ENCODE measurements around the gene GRAMD2B. TPM values are rescaled to one million over a fixed set of nuclear protein-coding genes. Genes with fewer than 3 reads are reported as not detected.
"Not testable (repeated sequence)": the region's sequence is repeated elsewhere in the genome, so short reads cannot be mapped to it uniquely, and the experiment has no call there.

Gene GRAMD2B, protein sequence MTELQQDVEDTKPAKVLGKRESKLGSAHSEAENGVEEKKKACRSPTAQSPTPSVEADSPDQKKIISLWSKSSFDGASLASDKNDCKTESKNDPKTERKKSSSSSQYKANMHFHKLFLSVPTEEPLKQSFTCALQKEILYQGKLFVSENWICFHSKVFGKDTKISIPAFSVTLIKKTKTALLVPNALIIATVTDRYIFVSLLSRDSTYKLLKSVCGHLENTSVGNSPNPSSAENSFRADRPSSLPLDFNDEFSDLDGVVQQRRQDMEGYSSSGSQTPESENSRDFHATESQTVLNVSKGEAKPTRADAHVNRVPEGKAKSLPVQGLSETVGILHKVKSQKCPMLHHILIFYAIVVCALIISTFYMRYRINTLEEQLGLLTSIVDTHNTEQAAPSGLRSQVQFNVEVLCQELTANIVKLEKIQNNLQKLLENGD
- 10 to 100 TPM in 1 of 2 experiments, 1 to 10 TPM in 1; 9.3 to 10.1 TPM for total RNA-seq

DNA sequence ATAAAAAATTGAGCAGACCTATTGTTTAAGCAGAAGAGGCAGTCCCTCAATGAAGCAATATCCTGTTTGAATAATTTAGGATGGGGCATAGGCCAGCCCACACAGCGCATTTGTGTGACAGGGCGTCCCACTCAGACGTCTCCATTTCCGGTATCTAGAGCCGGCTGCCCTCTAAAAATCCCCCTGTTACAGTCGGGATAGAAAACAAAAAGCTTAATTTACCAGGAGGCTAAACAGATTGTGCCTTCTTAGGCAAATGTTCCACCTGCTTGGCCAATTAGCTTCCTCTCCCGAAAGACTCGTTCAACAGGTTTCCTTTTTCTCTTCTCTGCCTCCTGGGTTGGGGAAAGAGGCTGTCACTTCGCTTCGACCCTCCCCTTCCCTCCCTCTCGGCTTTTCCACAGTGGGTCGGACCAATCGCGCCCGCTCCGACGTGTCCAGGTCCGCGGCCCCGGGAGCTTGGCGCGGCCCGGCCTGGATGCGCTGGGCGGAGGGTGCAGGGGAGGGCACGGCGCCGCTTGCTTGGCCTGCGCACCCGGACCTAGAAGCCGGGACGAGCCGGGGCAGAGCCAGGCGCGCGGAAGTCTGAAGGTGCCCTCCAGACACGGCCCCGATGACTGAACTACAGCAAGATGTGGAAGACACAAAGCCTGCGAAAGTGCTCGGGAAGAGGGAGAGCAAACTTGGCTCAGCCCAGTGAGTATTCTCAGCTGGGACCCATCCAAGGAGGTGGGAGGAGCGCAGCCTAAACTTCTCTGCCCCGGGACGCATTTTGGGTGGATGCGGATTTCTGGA is at the start of gene GRAMD2B:
Gene GRAMD2B, plus strand, starts transcription at position 416 of the 795 bp plus-strand sequence. Its CDS starts 198 bp downstream, at position 614.
- POLR2A ChIA-PET, result interaction anchor here (0.6 to 2.6 kb wide), 6 partner anchors 15 to 354 kb away, joined by 3 to 13 read pairs (median 8); partner anchors contain the start of genes LMNB1 and PHAX
- CTCF ChIA-PET, result interaction anchor here (1.0 to 2.2 kb wide), 3 partner anchors 11 to 27 kb away, joined by 3 to 7 read pairs (median 4); no protein-coding TSS in a partner anchor

DNA sequence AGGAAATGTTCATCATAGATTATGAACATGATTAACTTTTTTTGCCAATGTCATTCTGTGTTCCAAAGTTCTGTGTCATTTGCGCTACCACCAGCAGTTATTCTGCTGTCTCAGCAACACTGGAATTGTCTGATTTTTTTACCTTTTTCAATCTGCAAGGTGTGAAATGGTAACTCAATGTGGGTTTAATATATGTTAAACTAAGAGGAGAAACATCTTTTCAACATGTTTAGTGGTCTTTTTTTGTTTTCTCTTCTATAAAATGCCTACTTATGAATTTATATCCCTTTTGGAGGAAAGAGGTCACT is 49.1 kb upstream of the GRAMD2B start:
- ChIA-PET POLR2A (no interaction called here), CTCF (no interaction called here)

DNA sequence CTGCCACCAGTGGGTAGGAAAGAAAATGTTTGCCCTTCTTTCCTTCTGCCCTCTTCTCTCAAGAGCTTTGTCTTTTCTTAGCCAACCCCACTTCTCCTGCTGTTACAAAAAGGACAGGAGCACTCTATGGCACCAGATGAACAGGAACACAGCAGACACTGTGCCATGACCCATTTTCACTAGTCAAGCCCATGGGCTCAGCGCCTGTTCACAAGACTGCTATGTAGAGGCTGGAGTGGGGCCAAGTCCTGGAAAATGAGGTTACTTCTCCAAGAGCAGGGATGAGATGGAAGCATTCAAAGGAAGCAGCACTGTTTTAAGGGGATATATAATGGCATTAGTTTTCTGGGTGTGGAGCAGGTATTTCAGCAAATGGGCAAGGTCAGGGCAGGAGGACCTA is 46.8 kb upstream of the GRAMD2B start:
- ChIA-PET POLR2A (no interaction called here), CTCF (no interaction called here)

DNA sequence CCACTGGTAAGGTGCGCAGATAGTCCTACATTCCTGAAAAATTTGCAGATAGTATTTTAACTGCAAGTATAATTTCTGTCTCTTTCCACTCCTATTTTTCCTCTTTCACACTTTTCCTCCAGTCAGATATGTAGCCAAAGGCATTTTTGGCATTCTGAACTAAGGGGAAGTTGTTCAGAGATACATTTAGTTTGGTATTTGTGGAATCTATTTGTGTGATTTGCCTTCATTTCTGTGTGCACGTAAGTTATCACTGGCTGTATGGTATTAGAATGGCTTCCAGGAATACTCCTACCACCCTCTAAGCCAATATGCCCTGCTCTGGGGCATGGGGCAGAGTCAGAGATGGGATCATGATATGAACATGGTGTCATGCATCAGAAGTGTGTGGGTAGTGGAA is 45.8 kb upstream of the GRAMD2B start:
- POLR2A ChIA-PET, result no interaction called here
- CTCF ChIA-PET, result no interaction called here

DNA sequence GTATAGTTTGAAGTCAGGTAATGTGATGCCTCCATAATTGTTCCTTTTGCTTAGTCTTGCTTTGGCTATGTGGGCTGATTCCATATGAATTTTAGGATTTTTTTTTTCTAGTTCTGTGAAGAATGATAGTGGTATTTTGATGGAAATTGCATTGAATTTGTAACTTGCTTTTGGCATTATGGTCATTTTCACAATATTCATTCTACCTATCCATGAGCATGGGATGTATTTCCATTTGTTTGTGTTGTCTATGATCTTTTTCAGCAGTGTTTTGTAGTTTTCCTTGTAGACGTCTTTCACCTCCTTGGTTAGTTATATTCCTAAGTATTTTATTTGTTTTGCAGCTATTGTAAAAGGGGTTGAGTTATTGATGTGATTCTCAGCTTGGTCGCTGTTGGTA is 42.9 kb upstream of the GRAMD2B start:
- POLR2A ChIA-PET, CTCF ChIA-PET: not testable (repeated sequence)

DNA sequence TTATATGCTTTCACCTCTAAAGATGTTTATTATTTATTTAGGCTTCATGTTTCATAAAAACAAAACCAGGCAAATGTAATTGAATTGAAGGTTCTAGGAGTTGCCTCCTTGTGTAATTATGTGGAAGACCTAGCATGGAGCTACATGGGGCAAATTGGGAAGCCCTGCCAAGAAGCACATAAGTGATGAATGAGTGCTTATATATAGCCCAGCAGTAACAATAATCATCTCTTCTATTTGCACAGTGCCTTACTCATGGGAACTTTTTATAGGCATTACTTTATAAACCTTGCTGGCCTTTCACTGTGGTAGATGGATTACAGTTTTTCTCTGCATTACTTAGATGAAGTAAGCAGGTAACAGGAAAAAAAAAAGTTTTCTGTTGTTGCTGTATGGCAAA is 40.0 kb upstream of the GRAMD2B start:
- CTCF ChIA-PET, result interaction anchor here (1.4 kb wide), 1 partner anchor 117 kb away, joined by 3 read pairs; no protein-coding TSS in a partner anchor
- POLR2A ChIA-PET, result no interaction called here

DNA sequence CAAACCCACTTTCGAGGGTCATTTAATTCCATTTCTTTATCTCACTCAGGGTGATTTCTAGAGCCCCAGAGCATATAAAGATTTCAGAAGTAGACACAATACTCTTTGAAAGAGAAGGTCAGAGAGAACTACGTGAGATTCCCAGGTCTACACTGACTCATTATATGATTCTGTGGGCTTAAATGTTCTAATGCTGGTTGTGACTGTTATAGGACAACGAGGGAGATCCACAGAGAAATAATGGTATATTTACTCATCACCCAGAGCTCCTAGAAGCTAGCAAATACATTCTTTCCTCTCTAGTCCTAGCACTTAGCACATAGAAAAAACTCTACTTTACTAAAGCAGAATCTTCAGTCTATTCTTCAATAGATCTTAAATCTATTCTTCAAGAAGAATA is 39.4 kb upstream of the GRAMD2B start:
- ChIA-PET CTCF (interaction anchor here (1.4 kb wide), 1 partner anchor 116 kb away, joined by 3 read pairs; no protein-coding TSS in a partner anchor), POLR2A (no interaction called here)

DNA sequence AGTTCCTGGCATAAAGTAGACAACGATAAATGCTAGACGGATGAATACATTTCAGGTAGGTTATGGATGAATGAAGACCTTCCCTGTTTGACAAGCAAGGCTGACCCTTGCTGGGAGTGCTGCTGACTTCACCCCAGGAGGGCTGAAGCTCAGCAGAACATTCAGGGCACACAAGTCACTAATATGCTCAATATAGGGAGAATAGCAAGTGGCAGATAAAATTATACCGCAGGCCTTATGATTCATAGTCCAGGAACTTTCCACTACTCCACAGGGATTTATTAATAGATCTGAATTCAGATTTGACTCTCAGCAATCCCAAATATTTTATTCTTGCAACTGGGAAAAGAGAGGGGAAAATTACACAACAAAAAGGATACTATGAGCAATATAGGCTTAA is 38.2 kb upstream of the GRAMD2B start:
- POLR2A ChIA-PET, result no interaction called here
- CTCF ChIA-PET, result interaction anchor here (0.6 kb wide), 1 partner anchor 159 kb away, joined by 3 read pairs; no protein-coding TSS in a partner anchor

DNA sequence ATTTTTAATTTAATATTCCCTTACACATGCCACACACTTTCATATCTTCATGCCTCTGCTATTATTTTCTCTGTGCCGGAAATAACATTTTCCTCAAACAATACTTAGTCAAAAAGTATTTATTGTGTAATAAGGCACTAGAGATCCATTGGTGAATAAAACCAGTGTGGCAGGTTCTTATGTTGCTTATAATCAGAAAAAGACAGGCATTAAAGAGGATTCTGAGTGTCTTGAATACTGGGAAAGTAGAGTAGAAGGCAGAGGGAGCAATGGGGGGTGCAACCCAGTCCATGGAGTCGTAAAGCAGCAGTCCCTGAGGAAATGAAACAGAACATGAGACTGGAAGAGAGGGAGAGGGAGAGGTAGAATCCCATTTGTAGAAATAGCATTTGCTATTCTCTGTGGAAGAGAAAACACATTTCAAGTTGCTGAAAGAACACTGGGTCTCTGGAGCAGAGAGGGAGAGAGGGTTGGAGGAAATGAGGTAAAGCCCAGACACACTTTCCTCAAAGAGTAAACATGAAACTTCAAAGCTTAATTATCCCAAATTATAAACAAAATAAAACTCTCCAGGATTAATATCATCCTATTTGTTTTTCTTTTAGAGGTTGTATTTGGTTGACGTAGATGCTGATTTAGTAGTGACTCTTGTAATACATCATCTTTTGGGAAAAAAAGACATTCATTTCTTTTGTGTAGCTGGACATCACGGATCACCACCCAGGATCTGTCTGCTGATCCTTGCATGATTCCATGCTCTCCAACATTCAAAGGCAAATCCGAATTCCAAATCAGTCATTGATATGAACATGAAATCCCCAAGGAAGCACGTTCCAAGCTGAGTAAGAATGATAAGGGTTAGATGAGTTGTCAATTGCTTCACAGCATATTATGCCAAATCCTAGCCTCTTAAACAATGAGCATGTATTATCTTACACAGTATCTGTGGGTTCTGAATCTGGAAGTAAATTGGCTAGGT is 37.4 kb upstream of the GRAMD2B start:
- ChIA-PET CTCF (no interaction called here), POLR2A (no interaction called here)

DNA sequence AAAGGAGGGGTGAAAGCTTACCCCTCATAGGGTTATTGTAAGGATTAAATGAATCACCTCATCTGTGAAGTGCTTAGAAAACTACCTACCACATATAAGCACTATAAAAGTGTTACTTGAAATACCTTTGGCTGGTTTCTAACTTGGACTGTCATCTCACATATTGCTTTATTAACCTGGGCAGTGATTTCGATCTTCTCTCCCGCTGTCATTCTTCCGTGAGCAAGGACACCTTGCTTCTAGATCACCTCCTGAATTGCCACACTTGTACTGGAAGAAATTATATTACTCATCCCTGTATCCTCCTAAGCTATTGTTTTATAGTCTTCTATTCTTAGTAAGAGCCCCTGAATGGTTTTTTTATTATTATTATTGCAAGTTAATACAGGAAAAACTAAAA is 34.0 kb upstream of the GRAMD2B start:
- ChIA-PET CTCF (no interaction called here), POLR2A (no interaction called here)

DNA sequence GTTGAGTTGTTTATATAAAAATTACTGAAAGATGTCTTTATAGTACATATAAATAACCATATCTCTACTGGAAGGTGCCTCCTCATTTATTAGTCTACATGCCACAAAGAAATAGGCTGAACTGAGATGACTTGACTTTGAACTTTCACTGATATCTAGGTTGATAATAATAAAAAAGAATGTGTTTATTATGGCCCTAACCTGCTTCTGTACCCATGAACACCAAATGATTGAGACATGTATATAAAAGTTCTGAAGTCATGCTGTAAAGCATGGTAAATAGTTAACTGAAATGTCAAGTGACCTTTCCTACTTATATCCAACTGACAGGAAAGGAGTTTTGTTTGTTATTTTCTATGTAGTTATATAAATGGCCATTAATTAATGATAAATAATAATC is 33.2 kb upstream of the GRAMD2B start:
- POLR2A ChIA-PET, result no interaction called here
- CTCF ChIA-PET, result no interaction called here

DNA sequence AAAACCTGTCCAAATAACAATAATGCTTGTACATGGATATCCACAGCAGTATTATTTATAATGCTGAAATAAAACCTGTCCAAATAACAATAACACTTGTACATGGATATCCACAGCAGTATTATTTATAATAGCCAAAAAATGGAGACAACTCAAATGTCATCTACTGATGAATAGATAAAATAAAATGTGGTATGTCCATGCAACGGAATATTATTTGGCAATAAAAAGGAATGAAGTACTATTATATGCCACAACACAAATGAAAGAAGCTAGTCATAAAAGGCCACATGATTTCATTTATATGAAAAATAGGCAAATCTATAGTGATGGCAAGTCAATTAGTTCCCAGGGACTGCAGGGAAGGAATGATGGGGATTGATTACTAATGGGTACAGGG is 31.8 kb upstream of the GRAMD2B start:
- CTCF ChIA-PET, result no interaction called here
- POLR2A ChIA-PET, result no interaction called here

DNA sequence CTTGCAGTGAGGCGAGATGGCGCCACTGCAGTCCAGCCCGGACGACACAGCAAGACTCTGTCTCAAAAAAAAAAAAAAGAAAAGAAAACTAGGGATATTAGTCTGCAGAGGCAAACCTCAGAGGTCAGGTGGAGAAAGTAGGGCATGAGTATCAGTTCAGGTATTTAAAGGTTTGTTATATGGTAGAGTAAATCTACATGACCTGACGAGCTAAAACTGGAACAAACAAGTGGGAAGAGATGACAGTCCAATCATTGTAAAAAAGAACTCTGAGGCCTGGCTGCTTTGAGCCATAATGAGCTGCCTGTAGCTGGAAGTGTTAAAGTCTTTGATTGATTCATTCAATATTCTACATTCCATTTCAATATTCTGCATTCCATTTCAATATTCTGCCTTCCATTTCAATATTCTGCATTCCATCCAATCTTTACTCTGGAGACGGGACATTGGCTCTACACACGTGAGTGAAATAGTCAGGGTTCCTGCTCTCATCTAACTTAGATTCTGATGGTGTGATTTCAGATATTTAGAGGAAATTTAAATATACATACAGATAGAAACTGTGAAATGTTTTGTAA is 28.9 kb upstream of the GRAMD2B start:
- POLR2A ChIA-PET, result no interaction called here
- CTCF ChIA-PET, result no interaction called here

DNA sequence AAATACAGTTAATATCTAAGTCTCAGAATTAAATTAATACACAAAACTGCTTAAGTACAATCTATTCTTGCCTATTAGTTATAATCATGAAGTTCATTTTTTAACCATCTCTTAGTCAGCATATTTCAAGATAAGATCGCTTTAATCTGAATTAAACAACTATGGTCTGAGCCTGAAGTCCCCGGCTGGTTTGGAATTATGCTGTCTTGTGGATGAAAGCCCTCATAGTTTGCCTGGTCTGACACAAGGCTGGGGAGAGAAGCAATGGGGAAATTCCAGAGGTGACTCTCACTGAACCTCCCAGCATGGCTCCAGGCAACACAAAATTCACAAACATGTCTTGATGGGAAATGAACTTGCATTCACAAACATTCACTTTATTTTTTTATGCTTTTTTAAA is 28.0 kb upstream of the GRAMD2B start:
- ChIA-PET POLR2A (no interaction called here), CTCF (no interaction called here)

DNA sequence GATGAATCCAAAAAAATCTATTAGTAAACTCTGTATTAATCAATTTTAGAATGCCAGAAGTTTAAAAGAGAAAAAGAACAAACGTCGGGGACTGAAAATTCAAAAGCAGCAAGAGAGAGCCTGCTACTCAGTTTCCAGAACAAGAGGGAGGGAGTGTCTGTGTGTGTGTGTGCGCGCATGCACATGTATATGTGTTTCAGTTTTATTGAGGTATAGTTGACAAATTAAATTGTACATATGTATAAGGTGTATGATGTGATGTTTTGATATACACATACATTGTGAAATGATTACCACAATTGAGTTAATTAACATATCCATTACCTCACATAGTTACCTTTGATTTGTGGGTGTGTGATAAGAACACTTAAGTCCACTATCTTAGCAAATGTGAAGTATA is 27.6 kb upstream of the GRAMD2B start:
- CTCF ChIA-PET, result no interaction called here
- POLR2A ChIA-PET, result no interaction called here

DNA sequence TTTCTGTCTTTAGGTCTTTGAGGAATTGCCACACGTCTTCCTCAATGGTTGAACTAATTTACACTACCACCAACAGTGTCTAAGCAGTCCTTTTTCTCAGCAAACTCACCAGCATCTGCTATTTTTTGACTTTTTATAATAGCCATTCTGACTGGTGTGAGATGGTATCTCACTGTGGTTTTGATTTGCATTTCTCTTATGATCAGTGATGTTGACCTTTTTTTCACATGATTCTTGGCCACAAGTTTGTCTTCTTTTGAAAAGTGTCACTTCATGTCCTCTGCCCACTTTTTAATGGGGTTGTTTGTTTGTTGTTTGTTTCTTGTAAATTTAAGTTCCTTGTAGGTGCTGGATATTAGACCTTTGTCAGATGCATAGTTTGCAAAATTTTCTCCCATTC is 26.5 kb upstream of the GRAMD2B start:
- CTCF ChIA-PET, result not testable (repeated sequence)

DNA sequence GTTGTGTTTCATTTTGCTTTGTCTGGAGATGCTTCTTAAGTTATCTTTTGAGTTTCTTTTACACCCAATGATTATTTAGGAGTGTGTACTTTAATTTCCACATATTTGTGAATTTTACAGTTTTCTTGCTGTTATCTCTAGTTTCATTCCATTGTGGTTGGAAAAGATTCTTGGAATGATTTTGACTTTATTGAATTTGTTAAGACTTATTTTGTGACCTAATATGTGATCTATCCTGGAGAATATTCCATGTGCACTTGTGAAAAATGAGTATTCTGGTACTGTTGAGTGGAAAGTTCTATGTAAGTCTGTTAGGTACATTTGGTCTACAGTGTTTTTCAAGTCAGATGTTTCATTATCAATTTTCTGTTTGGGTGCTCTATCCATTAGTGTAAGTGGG is 24.4 kb upstream of the GRAMD2B start:
- POLR2A ChIA-PET, result no interaction called here
- CTCF ChIA-PET, result no interaction called here

More for the DNA sequence above, 26.5 kb upstream of the GRAMD2B start:
- POLR2A ChIA-PET, result not testable (repeated sequence)

DNA sequence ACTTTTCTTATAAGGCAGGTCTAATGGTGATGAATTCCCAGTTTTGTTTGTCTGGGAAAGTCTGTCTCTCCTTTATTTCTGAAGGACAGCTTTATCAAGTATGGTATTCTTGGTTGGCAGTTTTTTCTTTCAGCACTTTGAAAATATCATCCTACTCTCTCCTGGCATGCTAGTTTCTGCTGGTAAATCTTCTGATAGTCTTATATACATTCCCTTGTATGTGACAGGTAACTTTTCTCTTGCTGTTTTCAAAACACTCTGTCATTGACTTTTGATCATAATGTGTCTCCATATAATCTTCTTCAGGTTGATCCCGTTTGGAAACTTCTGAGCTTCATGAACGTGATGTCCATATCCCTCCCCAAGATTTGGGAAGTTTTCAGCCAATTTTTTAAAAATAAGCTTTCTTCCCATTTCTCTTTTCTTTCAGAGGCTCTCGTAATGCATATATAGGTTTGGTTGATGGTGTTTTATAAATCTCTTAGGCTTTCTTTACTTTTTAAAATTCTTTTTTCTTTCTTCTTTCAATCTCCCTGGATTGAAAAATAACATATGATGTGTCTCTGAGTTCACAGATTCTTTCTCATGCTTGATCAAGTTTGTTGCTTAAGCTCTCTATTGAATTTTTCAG is 22.5 kb upstream of the GRAMD2B start:
- CTCF ChIA-PET, result no interaction called here
- POLR2A ChIA-PET, result no interaction called here

All from activated CD8-positive, alpha-beta memory T cell treated with anti-CD3 and anti-CD28 coated beads for 36 hours (primary cell).